Aortic smooth muscle cell (primary cell): Measurements from ENCODE around the gene SREBF2. TPM values are rescaled to one million over a fixed set of nuclear protein-coding genes. Genes with fewer than 3 reads are reported as not detected.

Experiments
- total RNA-seq: library from RNA; depleted of rRNA; stranded (reverse); fragments of >200 nt; gene quantifications from 2 replicates; pipeline ENCODE4 v1.2.3, GENCODE V29; 2014

SREBF2 gene
- total RNA-seq = 41.9 and 54.3 TPM in 2 replicates

GRCh38 chr22:41832553-41833368, at the start of gene SREBF2:
SREBF2 (plus strand) TSS chr22:41833105; CDS start chr22:41833271, 166 bp downstream.

GRCh38 chr22:41800348-41801146, 32.4 kb upstream of the SREBF2 start, which contains the start of gene CCDC134:
CCDC134 (plus strand) TSS chr22:41800679; CDS start chr22:41808891, 8,212 bp downstream.

DNA sequence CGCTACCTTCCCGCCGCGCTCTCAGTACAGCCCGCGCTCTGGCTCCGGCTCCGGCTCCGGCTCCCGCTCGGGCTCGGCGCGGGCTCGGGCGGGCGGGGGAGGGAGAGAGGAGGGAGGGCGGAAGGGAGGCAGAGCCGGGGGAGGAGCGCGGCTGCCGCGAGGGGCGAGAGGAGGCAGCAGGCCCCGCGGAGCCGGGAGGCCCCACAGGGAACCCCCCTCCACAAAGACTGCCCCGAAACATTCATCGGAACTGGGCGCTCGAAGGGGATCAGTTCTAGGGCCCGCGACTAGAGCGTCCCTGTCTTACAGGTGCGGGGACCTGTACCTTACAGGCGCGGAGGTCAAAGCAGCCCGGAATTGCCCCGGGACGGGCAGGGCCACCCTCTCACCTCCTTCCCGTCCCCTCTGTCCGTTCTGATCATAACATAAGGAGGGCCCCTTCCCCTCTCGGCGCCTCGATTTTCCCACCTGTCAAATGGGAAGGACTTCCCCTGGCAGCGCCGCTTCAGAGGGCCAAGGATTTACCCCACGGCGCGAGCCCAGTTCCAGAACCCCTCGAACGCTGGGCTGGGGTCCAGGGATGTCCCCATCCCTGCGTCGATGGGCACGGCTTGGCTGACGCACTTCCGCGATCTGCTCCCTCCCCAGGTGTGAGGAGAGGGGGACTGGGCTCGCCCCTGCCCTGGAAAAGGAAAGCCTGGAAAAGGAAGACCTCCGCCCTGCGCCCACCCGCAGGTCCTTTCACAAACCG, 82.3 kb downstream of the SREBF2 start, which contains the start of gene SHISA8:
Gene SHISA8 (minus strand): TSS at position 40 of the 751 bp plus-strand sequence. CDS start 407 bp downstream, outside the sequence.

GRCh38 chr22:41946629-41947423, 113.9 kb downstream of the SREBF2 start, which contains the start of gene CENPM:
CENPM (minus strand) TSS chr22:41947152; CDS start chr22:41947076, 76 bp downstream.

GRCh38 chr22:41951898-41952474, 119.1 kb downstream of the SREBF2 start, which contains the start of gene SMIM45:
SMIM45 (plus strand) TSS chr22:41952150.

Other genes with a start within 250 kb of the SREBF2 start
- 16.2 and 23.6 TPM in 2 replicates for gene PMM1, start 243.3 kb upstream of the SREBF2 start, total RNA-seq
- 10.4 and 11.1 TPM in 2 replicates for gene DESI1, start 212.1 kb upstream of the SREBF2 start, total RNA-seq
- 338 and 357 TPM in 2 replicates for gene XRCC6, start 211.8 kb upstream of the SREBF2 start, total RNA-seq
- 59.3 and 86.3 TPM in 2 replicates for gene SNU13, start 144.2 kb upstream of the SREBF2 start, total RNA-seq
- 1.2 TPM in 2 replicates for gene MEI1, start 133.6 kb upstream of the SREBF2 start, total RNA-seq
- 6.0 and 8.2 TPM in 2 replicates for gene CCDC134, start 32.4 kb upstream of the SREBF2 start, total RNA-seq
- not detected in 2 replicates for gene SHISA8, start 82.0 kb downstream of the SREBF2 start, total RNA-seq
- under 0.01 and 0.06 TPM in 2 replicates for gene TNFRSF13C, start 93.7 kb downstream of the SREBF2 start, total RNA-seq
- gene CENPM, start 114.0 kb downstream of the SREBF2 start, total RNA-seq = 16.2 and 28.4 TPM in 2 replicates
- not detected in 2 replicates for gene SEPTIN3, start 136.3 kb downstream of the SREBF2 start, total RNA-seq
- 0.37 and 0.40 TPM in 2 replicates for gene WBP2NL, start 165.7 kb downstream of the SREBF2 start, total RNA-seq
- 43.8 and 50.6 TPM in 2 replicates for gene NAGA, start 237.7 kb downstream of the SREBF2 start, total RNA-seq
- gene PHETA2, start 241.1 kb downstream of the SREBF2 start, total RNA-seq = 11.4 and 16.2 TPM in 2 replicates
- gene SMDT1, start 246.6 kb downstream of the SREBF2 start, total RNA-seq = 13.2 and 19.7 TPM in 2 replicates